CMK (cell line): ENCODE results near the gene OR2H2.
A peak's percentile ranks its signal among the peaks of the same experiment; 100 is the strongest.

Source experiments
- DNase-seq: peaks from one replicate; pipeline ENCODE4 v3.0.0-alpha.2; 2010; ENCODE audit warnings: low read depth

The OR2H2 gene

DNA sequence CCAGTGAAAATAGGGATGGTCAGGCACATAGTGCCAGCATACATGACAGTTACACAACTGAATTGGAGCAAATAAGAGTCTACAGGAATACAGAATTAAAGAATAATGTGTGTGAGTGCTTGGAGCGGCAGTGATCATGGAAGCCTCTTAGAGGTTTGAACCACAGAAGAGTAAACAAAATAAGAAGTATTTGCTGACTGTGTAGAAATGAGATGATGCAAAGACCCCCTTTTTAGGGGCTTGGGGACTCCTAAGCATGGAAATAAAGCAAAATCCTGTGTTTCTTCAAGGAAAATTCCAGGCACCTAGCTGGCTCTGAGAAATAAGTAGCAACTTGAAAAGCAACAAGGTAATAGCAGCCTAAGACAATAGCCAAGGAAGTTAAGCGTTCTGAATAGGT lies 6.8 kb downstream of the OR2H2 start:
- no peak for DNase-seq

DNA sequence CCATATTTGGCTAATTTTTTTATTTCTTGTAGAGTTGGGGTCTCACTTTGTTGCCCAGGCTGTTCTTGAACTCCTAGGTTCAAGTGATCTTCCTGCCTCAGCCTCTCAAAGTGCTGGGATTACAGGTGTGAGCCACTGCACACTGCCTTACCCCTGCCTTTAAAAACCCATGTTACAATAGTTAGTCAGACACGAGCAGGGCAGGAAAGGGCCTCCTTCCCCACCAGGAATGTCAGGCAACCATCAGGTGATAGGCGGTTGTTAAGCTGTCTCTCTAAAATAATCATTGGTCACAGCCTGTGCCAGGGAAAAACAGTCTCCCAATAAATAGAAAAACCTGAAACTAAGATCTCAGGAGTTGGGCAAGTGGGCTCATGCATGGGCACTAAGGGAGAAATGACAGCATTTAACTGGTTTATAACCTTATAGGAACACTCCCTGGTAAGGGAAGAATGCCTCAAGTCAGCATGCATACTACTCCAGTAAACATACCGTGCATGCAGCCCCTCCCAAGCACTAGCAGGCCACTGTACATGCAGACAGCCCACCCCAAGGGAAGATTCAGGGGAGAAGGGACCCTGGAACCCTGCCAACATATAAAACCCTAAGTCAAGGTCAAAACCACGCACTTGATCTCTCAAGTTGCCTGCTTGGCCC lies 8.4 kb downstream of the OR2H2 start:
- no peak for DNase-seq

DNA sequence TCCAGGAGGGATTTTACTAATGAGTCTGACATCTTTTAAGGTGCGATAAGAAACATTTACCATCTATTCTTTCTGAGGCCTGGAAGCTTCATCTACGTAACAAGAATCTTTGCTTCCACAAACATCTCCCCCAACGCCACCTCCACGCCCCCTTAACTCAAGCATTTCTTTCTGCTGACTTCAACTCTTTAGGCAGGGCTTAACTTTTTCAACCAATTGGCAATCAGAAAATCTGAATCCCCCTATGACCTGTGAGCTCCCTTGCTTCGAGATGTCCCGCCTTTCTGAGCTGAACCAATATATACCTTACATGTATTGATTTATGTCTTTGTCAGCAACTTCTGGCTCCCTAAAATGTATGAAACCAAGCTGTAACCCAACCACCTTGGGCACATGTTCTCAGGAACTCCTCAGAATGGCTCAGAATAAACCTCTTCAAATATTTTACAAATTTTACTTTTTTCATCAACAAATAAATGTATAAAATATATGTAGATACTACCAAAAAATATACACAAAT lies 11.5 kb downstream of the OR2H2 start:
- DNase-seq = no peak

DNA sequence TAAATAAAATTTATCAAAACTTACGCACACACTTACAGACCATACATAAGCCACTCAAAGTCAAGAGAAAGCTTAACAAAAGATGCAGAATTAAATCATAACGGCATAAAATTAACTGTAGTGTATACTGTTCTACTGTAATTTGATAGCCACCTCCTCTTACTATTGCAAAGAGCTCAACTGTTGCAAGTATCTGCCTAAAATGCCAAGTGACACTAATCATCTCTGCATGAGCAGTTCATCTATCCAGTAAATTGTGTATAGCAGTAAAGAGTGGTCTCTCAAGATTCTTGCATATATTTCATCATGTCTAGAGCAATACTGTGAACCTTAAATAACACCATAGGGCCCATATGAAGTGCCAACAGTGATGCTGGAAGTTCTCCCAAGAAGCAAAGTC lies 12.3 kb downstream of the OR2H2 start:
- DNase-seq = no peak

DNA sequence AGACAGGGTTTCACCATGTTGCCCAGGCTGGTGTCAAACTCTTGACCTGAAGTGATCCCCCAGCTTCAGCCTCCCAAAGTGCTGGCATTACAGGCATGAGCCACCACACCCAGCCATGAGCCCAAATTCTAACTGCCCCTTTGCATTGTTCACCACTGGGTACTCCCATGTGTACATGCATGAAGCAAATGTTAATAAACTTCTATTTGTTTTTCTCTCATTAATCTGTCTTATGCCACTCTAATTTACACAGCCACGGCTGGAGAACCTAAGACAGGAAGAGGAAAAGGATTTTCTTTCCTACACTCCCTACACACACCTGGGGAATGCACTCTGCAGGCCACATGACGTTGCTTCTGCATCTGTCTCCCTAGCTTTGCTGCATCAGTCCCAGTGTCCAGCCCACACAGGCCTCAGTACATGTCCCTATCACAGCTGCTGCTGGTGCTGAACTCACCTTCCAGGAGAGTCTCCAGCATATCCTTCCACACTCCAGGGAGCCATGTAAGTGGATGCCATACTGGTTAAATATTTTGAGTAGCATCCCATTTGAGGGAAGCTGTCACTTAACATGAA lies 13.3 kb downstream of the OR2H2 start:
- DNase-seq = no peak

DNA sequence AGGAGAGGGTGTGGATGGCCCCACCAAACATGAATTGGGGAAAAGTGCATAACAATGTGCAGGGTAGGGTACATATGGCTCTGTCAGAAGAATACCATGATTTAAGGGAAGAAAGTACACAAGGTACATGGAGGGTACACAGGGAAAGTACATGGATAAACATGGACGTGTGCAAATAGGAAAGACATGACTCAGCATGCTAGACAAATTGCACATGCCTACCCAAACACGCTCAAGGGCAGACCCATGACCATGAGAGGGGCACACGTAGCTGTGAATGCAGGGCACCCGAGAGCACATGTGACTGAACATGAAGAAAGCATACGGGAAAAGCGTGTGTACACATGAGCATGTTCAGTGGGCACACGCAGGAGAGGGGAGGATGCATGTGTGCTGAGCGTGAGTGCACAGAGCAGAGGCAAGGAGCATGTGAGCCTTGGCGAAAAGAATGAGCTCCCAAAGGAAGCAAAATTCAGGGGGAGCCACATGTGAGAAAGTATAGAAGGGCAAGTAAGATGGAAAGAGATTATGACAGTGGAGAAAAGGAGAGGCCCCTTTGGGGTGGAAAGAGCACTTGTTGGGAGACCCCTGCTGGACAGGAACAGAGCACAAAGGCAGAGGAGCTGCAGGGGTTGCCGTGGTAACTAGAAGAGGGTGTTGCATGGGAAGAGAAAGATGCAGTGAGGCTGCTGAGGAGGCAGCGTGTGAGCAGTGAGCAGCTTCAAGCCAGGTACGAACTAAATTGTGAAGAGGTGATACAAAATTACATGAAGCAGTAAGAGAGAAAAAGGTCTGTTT lies 17.8 kb downstream of the OR2H2 start:
- peak; percentile 53 for DNase-seq

DNA sequence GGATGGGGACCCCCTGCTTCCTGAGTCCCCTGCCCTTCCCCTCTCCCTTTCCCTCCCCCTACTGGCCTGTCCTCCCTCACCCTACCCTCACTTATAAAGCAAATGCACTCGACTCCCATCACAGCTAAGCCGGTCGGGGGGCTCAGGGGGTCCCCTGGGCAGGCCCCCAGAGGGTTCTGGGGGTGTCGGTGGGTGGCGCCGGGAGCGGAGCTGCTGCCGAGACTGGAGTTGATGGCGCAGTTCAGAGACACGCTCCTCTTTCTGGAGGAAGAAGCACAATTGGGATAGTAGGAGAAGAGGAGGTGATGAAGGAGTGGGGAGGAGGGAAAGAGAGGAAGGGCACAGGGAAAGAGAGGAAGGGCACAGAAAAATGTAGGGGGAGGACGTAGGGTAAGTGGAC lies 18.5 kb downstream of the OR2H2 start:
- no peak for DNase-seq

DNA sequence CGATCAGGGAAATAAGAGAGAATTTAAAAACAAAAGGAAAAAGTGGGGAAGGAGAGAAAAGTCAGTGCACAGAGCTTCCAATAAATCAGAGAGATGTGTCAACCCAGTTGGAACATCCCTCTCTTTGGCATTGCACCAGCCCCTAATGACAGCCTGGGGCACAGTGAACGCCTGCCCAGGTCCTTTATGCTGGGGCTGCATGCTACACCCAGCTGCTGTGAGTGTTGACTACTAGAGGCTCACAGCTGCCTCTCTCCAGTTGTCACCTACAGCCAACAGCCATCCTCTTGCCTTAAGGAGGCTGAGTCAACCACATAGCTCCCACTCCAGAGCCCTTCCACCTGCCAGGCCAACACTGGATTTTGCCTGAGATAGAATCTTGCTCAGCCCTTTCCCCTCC lies 19.0 kb downstream of the OR2H2 start:
- DNase-seq = no peak

DNA sequence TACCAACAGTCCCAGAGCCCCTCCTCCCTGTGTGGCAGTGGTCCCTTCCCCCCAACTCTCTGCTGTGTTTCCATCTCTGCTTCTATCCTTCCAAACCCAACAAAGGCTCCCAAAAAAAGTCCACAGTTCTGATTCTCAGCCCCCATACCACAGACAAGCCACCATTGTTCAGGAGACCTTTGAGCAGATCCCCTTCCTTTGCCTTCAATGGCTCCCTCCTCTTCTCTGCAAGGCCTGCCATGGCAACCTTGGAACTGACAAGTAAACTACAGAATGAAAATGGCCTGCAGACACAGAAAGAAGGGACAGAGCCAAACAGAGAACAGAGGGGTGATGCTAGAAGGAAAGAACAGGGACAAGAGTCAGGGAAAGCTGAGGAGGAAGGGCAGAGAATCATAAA lies 23.2 kb downstream of the OR2H2 start:
- no peak for DNase-seq

DNA sequence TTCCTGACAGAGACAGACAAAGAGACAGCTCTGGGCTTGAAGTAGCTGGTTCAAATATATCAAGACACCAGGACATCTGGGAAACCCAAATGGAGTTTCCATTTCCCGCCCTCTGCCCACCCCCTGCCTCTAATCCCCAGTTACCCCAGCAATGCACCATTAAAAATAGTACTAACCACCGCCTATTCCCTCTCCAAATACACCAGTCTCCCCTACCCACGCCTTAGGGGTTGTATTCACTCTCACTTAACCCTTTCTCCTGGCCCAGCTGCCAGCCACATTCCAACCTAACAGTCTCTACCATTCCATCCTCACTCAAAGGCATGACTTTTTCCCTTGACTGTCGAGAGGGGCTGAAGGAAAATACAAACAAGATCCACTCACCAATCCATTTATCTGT lies 25.6 kb downstream of the OR2H2 start:
- DNase-seq = no peak

DNA sequence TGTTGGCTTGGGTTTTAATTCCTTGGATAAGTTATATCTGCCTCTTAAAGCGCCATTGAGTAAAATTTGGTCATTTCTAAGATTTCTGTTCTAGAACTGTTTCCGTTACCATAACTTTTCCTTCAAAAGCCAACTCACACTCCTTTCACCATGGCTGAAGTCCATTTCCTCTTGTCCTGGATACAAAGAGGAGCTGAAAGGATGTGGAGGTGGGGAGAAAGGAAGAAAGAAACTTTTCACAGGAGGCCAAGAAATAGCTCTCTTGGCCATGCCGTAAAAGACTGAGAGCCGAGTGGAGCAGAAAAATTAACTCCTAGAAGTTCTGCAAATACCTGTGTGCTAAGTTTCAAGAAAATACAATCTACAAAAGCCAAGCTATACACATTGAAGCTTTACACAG lies 26.5 kb downstream of the OR2H2 start:
- no peak for DNase-seq

DNA sequence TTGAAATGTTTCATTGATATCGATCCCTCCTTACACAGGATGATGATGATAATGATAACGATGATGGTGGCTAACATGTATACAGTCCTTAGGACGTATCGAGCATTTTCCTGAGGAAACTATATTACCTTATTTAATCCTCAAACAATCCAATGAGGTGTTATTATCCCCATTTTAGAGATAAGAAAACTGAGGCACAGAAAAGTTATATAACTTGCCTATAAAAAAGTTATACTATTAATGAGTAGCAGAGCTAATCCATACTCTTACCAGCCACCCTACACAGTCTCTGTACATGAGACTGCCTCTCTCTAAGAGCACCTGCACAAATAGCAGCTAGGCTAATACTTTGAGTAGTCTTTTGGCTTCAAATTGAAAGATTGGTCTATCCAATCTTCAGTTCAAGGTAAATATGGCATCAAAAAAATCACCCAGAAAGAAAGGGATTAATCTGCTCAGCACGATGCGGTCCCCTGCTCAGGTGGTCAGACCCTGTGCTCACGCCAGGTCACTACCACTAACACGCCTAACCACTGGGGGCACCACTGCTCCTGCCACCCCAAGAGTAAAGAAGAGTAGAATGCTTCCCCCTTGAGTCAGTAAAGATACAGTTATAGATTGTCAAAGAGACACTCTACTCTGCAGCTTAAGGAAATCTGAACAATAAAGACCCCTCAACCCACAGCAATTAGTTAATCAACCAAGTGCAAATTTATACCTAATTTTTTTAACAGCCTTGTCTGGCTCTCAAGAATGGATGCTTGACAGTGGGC lies 33.0 kb downstream of the OR2H2 start:
- peak; percentile 35 for DNase-seq

DNA sequence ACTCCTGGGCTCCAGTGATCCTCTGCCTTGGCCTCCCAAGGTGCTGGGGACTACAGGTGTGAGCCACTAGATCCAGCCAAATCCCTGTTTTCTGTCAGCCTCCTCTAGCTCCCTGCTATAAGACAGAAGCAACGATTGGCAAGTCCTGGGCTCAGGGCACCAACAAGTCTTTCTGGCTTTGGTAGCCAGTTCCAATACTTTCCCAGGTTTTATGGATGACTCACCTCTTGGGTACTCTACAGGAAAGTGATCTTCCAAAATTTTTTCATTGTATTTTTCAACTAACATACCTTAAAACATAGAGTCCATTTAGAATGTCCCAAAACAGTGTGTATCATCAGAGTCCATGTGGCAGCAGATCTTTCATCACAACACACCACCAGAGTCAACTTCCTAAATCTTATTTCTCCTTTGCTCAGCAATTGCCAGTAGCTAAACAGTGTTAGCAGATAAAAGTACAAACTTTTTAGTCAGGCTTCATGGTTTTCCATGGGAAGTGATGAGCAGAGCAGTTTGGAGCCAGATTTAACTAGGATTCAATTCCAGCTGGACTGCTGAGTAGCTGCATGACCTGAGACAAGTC lies 34.7 kb downstream of the OR2H2 start:
- DNase-seq = no peak

DNA sequence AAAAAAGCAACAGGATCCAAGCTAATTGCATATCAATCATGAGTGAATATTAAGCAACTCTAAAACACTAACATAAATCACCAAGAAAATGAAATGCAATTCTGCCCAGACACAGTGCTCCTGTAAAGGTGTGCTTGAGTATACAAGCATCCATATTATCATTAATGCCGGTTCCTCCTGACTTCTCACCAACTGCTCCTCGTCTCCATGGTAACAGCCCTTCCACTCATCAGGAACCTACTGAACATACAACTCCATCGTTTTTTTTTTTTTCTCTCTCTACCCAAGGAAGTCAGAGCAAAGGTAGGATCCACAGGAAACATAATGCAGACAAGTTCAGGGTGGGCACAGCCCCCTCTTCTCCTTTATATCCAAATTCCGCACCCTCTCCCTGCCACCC lies 35.7 kb downstream of the OR2H2 start:
- no peak for DNase-seq

DNA sequence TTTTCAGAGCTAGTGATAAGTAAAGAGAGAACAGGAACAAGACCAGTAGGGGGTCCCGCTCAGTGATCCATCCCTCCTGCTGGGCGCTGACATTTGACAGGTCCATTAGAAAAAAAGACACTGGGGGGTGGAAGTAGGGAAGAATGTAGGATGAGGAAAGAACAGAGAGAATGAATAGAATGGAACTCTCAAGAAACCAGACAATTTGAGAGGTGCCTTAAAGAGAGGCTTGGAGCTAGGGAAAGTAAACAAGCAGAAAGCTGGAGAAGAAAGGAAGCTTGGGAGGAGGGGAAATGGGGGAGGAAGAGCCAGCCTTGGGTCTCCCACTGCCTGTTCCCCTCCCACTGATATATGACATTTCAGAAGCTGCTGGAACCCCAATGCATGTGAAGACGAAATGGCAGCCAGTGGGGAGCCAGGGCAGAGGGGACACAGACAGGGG lies 39.6 kb downstream of the OR2H2 start:
- no peak for DNase-seq

DNA sequence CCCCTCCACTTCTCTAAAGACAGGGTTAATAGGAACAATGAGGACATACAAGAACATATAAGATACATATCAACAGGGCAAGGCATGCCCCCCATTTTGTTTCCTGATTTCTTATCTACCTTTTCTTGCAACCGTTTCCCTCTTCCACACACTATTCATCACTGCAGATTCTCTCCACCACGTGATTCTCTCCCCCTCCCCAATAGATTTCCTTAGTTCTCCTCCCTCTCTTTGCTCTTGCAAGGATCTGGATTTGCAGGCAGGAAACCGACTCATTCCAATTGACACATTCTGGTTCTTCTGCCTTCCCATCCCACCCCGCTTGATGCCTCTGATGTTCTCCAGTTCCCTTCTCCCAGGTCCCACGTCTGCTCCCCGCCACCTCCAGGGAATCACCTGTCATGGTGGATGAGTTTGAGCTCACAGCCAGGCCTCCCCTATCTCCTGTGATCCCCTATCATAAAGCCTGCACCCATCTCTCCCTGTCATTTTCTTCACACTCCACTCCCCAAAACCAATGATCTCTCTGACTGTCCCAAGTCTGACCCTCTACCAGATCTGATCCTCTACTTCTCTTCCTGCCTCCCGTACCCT lies 40.5 kb downstream of the OR2H2 start:
- DNase-seq = no peak

DNA sequence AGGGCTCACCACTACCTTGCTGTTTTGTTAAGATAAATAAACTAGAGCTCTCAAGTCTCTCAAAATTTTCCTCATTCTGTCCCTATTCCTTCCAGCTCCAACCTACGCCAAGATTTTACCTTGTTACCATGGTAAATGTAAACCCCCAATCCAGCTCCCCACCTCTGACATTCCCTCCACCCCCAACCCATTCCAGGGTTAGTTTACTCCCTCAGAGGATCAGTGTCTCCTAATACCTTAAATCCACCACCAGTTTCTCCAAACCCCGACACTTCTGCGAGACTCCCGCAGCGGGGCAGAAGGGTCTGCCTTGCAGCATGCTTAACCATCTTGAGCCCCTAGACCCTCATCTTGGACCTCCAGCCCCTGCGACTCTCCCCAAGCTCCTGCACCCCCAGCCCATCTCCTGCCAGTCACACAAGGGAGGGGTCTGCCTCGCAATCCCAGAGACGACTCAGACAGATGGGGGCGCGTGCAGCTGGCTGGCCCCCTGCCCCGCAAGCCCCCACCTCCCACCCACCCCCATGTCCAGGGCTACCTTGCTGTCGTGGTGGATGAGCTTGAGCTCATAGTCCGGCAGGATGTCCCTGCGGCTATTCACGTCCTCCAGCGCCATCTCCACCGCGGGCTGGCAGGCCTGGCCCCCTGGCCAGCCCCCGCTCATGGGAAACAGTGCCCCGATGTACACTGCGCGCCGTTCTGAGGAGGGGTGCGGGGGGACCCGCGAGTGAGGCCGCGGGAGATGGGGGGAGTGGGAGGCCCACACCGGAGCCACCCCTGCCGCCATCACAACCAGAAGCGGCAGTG lies 42.2 kb downstream of the OR2H2 start:
- DNase-seq = no peak

DNA sequence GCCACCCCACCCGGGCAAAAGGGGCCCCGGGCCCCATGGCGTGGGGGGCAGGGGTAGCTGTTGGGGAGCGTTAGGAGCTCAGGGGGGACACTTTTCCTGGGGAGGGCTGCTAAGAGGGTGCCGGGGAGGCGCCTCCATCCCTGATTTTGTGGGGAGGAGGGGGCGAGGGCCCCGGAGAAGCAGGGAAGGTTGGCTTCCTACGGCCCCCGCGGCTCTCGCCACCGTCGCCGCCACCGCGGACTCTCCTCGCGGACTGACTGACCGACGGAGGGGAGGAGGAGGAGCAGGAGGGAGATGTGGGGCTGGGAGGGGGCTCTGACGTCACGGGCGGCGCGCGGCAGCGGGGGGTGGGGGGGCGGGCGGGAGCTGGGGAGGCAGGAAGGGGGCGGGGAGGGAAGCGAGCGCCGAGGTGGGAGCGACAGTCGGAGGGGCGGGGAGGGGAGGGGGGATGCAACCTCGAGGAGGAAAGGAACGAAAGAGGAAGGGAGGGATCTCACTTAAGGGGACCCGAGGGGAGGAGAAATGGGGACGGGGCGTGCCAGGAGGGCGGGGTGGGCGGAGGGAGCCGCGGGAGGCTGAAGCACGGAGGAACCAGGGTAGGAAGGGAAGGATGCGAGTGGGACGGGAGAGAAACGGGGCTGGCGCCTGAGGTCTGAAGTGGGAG lies 43.0 kb downstream of the OR2H2 start:
- DNase-seq = no peak

DNA sequence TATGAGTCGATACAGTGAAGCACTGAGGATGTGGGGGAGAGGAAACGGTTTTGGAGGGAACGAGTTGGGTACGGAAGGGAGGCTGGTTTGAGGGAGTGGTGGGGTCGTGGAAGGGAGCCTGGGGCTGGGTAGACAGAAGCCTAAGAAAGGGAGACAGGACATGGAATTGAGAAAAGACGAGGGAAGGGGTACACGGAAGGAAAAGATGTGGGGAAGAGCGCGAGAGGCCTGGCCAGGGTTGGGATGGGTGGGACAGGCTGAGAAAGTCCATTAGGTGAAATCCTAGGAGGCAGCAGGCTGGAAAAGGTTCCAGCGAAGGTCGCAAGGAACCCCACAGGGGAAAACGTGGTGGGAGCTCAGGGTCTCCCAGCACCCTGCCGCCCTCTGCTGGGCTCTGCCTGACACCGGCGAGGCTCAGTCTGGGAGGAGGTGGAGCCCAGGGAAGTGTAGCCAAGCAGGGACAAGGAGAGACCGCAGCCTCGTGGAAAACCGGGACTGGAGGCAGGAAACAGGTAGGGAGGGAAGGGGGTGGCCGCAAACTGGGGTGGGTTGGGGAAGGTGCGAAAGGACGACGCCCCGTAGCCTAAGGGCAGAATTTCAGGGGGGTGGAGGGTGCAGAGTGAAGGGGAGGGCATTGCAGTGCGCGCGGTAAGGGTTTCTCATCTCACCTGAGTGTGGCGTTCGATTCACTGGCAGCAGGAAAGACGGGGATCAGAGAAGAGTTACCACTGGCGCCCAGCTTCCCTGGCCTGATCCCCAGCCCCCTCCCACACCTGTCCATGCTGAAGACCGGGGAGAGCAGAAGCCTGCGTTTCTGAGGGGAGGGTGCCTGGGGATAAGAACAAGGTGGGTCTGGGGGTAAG lies 43.7 kb downstream of the OR2H2 start:
- no peak for DNase-seq
